COLO668 (cell line): ENCODE measurements around the gene FANCL.
A peak's percentile ranks its signal among the peaks of the same experiment; 100 is the strongest.
"Not testable (repeated sequence)": the region's sequence is repeated elsewhere in the genome, so short reads cannot be mapped to it uniquely, and the experiment has no call there.

ENCODE experiments used
- DNase-seq: peaks from one replicate; lab custom pipeline; 2025; ENCODE audit not compliant: unreplicated experiment; lab: John Stamatoyannopoulos, UW

FANCL gene

DNA sequence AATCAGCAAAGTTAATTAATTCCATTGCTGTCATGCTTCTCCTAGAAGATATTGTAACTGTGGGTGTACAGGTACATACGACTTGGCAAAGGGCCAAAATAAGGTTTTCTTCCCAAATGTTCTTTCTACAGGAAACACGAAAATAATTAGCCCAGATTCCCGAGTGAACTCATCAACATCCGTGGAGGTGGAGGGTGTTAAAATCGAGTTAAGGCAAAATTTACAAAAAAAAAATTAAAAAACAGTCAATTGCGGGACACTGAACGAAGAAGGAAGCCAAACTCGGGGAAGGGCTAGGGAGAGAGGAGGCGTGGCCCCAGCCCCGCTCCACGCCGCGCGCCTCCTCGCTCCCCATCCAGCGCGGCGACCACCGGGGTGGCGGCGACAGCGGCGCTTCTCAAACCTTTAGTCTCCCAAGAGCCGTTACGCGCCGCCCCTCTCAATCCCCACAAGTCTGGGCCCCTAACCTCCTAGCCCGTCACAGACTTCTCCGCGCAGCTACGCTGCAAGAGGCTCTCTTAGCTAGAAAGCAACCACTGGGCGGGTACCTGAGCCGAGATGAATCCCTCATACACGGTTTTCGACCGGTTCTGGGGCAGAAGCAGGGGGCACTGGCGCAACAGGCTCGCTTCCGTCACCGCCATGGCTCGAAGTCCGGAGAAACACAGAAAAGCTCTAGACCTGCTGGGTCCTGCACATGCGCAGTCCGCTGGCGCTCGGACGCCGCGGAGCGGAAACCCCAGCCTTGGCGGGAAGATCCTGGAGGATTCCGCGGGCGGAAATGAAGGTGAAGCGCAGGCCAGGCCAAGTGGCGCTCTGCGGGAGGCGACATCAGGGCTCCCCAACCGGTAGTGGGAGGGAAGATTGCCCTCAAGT is at the start of gene FANCL:
Gene FANCL (minus strand): TSS at position 656 of the 876 bp plus-strand sequence. CDS start 12 bp downstream, at position 644.
- peak; percentile 94 for DNase-seq

DNA sequence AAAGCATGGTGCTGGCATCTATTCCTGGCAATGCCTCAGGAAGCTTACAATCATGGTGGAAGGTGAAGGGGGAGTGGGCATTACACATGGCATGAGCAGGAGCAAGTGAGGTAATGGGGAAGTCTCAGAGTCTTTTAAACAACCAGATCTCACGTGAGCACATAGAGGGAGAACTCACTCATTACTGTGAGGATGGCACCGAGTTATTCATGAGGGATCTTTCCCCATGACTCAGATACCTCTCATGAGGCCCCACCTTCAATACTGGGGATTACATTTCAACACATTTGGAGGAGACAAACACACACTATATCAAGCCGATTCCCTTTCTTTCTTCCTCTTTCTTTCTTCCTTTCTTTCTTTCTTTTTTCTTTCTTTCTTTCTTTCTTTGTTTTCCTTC is 47.9 kb upstream of the FANCL start:
- peak; percentile 20 for DNase-seq

DNA sequence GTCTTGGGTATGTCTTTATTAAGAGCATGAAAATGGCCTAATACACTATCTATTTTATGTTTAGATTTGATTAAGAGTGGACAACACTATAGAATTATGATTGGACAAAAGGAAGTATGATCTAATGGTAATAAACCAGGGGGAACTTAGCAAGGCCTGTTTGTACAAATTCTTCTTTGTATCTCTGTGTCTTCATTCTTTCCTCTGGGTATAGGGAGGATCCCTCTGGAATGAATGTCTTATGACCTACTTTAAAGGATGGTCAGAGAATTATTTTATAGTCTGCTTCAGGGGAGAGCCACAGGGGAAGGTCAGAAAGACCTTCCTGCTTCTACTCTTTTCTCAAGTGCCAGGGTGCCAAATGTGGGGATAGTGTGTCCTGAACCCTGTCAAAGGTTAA is 42.8 kb upstream of the FANCL start:
- no peak for DNase-seq

DNA sequence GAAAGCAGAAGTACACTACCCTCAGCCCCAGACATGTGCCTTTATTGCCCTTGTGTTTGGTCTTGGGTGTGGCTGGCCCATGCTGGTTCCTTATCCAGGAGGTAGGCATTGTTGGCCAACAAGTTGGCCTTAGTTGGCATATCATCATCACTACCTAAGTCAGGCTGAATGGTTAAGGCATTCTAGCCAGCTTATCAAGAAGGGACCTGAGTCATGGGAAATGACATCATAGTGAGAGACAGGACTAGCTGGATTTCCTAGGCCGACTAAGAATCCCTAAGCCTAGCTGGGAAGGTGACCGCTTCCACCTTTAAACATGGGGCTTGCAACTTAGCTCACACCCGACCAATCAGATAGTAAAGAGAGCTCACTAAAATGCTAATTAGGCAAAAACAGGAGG is 34.0 kb upstream of the FANCL start:
- not testable (repeated sequence) for DNase-seq

DNA sequence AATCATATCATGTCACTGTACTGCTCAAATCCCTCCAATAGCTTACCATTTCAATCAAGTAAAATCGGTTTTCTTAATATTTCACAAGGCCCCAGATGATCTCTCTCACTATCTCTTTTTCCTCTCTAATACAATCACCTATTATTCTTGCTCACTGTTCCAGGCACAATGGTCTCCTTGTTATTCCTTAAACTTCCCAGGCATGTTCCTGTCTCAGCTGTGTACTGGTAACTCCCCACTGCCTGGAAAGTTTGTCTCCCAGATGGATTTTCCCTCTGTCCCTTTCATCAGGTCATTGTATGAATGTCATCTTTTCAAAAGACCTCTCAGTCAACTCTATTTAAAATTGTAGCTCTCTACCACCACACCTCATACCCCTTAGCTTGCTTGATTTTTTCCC is 30.7 kb upstream of the FANCL start:
- DNase-seq: no peak

DNA sequence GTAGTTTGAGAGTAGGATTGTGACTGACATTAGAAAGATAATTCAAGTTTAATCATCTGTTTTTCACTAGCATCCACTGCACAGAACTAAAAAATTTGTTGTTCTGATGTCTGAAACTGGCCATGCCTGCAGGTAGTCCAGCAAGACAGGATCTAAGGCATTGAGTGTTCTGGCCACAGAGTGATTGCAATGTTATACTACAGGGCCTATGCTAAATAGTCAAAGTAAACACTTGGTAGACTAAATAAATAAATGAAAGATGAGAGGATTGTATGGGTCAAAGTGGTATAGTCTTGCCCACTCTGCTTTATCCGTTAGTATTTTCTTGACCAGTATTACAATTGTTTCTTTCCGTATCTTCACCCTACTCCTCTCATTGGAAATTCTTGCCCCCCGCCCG is 27.6 kb upstream of the FANCL start:
- DNase-seq: no peak

DNA sequence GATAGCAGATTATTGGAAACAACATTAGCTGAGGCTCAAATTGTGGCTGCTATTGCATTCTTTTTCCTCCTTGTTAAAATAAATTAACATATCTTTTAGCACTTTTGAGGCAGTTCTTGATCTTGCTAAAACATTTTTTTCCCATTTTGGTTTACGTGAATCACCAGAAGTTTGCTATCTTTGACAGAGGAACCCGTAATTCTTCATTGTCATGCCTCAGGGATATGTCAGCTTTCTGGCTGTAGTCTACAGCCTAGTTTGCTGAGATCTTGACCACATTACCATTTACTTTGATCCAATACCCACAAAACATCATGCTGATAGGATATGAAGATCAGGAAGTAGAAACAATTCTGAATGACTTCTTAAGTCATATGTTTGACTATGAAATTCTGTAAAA is 25.1 kb upstream of the FANCL start:
- DNase-seq: no peak

DNA sequence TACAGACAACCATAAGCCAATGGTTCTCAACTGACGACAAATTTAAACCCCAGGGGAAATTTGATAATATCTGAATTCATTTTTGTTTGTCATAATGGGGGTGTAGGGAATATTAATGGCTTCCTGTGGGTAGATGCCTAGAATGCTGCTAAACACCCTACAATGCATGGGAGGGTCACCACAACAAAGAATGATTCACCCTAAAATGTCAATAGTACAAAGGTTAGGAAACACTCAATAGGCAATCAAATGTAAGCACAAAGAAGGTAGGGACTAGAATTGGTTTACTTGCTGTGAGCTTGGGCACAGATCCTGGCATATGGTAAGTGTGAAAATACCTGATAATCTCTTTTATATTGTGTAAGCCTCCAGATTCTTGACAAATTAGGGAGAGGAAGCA is 20.1 kb upstream of the FANCL start:
- DNase-seq: no peak

DNA sequence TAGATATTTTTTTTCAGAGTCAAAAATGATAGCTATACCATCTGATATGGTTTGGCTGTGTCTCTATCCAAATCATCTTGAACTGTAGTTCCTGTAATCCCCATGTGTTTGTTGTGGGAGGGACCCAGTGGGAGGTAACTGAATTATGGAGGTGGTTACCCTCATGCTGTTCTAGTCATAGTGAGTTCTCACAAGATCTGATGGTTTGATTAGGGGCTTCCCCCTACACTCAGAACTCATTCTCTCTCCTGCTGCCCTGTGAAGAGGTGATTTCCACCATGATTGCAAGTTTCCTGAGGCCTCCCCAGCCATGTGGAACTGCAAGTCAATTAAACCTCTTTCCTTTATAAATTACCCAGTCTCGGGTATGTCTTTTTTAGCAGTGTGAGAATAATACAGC is 17.3 kb upstream of the FANCL start:
- not testable (repeated sequence) for DNase-seq

DNA sequence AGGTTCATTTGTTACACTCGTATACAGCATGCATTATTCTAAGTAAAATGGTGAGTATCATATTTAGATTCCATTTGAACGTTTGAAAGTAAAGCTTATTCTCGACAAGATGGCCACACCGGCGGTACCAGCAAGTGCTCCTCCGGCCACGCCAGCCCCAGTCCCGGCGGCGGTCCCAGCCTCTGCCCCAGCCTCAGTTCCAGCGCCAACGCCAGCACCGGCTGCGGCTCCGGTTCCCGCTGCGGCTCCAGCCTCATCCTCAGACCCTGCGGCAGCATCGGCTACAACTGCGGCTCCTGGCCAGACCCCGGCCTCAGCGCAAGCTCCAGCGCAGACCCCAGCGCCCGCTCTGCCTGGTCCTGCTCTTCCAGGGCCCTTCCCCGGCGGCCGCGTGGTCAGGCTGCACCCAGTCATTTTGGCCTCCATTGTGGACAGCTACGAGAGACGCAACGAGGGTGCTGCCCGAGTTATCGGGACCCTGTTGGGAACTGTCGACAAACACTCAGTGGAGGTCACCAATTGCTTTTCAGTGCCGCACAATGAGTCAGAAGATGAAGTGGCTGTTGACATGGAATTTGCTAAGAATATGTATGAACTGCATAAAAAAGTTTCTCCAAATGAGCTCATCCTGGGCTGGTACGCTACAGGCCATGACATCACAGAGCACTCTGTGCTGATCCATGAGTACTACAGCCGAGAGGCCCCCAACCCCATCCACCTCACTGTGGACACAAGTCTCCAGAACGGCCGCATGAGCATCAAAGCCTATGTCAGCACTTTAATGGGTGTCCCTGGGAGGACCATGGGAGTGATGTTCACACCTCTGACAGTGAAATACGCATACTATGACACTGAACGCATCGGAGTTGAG is 10.4 kb upstream of the FANCL start:
- not testable (repeated sequence) for DNase-seq

DNA sequence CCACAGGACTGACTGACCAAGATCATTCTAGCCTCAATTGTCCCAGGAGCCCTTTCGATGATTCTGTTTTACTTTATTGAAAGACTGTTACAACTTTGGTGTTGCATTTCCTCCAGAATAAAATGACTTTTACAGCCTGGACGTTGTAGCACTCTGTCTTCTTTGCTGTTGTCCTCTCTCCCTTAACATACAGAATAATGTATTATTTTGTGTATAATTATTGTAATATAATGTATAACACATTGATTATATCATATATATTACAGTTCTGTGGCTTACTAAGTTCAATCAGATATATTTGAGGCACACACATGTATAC is 380 bp upstream of the FANCL start:
- no peak for DNase-seq

DNA sequence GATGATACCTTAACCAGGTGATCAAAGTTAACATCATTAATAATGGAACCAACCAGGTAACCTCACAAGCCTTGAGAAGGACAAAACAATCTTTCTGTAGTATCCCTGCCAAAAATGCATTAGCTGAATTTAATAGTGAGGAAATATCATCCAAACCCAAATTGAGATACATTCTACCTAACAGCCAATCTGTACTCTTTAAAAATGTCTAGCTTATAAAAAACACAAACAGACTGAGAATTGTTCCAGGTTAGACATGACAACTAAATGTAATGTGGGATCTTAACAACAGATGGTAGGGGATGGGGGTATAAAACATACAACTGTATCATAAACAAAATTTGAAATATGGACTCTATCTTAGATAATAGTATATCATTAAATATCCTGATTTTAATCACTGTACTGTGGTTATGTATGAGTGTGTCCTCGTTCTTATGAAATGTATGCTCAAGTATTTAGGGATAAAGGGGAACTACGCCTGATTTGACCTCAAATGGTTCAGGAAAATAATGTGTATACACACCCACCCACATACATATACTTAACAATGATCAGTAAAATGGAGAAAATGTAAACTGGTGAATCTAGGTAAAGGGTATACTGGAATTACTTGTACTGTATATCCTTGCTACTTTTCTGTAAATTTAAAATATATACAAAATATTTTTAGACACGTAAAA is 1.7 kb downstream of the FANCL start:
- no peak for DNase-seq

DNA sequence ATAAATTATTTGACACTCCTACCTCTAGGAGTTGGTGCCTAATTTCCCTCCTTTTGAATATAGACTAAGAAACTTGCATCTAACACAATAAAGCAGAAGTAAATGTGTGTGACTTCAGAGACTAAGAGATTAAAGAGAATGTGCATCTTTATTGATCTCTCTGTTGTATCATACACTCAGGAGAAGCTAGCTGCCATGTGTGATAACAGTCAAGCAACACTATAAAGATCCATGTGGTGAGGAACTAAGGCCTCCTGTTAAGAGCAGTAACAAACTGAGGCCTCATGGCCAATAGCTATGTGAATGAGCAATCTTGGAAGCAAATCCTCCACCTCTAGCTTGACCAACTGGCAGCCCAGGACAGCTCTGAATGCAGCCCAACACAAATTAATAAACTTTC is 3.4 kb downstream of the FANCL start:
- no peak for DNase-seq

DNA sequence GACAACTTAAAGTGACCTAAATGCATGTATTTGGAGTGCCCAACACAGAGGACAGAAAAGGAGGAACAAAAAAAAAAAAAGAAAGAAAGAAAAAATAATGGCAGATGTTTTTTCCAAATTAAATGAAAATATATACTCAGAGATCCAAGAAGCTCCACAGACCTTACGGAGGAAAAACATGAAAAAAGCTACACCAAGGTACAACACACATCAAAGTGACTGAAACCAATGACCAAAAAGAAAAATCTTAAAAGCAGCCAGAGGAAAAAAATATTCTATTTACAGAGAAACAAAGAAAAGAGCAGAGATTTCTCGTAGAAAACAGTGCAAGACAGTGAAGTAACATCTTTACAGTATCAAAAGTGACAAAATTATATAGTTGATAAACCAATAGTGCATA is 5.1 kb downstream of the FANCL start:
- no peak for DNase-seq

DNA sequence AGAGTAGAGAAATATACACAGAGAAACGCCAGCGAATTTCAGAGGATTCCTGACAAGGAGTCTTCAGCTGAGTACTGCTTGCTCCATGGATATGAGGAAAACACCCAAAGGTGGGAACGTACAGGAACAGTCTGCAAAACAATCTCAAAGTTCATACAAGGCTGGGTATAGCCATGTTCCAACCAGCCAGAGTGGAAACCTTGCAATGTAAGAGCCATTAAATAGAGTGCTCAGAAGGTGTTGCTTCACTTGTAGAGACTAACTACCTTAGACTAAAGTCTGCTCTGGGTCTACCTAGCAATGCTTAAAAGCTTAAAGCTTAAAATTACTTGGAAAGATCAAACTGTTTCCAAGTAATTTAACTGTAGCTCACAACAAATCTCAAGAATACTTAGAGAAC is 6.0 kb downstream of the FANCL start:
- no peak for DNase-seq

DNA sequence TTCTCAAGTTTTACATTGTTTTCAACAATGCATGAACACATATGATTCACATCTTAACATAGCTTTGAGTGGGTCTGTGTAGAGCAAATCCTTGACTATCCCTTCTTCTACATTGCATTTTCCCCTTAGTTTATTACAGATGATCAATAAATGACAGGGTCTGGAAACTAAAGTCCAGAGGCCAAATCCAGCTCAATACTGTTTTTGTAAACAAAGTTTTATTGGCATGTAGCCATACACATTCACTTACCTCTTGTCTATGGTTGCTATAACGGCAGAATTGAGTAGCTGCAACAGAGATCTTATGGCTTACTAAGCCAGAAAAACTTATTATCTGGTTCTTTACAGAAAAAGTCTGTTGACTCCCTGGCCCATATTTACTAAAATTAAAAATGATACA is 12.8 kb downstream of the FANCL start:
- DNase-seq: no peak

DNA sequence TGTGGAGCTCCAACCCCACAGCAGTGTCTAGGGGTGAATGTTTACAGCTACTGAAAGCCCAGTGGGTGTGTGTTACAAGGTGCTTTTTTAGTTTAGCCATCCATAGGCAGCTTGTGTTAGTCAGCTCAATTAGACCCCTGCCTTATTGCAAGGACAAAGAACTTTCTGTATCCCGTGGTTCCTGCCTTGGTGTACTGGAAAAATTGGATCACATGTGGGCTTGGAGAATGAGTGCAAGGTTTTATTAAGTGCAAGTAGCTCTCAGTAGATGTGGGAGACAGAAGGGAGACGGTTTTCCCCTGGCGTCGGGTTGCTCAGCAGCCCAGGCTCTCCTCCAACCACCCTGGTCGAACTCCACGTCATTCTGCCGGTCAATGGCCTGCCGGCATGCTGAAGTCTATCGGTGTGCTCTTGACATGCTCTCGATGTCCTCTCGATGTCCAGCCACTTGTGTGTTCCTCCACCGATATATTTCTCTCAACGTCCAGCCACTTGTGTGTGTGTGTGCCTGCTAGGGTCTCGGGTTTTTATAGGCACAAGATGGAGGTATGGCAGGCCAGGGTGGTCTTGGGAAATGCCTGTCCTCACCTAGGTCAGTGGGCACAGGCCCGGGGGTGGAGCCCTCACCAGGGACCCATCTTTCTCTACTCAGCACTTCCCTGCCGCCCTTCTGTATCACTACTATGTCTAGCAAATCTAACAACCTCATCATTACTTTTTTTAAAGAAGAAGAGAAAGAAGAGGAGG is 13.8 kb downstream of the FANCL start:
- no peak for DNase-seq

DNA sequence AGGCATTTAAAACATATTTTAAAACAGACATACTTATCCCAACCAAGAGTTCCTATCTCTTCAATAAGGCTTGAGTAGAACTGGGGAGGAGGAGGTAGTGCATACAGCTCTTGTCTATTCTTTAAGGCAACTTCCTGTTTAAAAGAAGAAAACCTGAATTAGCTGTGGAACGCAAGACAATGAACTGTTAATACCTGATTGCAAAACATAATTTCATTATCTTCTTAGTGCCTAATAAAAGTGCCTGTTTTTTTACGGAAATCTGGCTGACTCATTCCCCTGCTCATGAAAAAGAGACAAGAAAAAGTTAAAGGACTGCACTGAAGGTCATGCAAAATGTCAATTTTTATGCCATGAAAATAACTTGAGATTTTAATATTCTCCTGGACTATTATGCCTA is 19.2 kb downstream of the FANCL start:
- no peak for DNase-seq

DNA sequence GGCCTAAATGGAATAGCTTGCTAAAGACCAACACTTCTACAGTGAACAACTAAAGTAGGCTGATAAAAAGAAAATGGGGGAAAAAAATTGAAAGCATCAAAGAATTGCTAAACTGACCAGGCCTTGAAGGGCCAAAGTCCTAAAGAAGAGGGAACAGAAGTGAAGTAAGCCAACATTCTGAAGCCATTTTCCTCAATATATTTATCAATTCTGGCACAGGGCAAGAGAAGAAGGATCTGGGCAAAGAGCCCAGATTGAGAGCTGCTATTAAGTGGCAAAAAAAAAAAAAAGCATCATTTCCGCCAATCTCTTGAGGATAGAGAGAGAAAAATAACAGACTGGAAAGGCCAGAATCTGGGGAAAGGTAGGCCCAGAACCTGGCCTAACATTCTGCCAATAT is 25.7 kb downstream of the FANCL start:
- DNase-seq: no peak

DNA sequence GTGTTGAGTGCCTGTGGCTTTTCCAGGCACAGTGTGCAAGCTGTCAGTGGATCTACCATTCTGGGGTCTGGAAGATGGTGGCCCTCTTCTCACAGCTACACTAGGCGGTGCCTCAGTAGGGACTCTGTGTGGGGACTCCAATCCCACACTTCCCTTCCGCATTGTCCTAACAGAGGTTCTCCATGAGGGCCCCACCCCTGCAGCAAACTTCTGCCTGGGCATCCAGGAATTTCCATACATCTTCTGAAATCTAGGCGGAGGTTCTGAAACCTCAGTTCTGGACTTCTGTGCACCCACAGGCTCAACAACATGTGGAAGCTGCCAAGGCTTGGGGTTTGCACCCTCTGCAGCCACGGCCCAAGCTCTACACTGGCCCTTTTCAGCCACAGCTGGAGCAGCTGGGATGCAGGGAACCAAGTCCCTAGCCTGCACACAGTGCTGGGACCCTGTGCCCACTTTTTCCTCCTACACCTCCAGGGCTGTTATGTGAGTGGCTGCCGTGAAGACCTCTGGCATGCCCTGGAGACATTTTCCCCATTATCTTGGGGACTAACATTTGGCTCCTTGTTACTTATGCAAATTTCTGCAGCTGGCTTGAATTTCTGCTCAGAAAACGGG is 30.1 kb downstream of the FANCL start:
- not testable (repeated sequence) for DNase-seq

DNA sequence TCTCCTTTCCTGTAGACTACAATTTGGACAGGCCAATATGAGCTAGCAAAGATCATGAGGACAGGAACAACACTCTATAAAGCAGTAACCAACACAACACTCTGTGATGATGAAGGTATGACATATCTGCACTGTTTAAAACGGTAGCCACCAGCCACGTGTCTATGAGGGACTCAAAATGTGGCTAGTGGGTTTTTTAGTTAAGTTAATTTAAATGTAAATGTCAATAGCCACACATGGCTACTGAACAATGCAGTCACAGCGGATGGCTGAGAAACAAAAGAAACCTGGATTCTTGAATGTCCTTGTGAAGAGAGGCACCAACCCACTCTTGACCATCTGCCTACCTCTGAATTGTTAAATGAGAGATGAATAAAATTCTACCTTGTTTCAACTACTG is 33.9 kb downstream of the FANCL start:
- no peak for DNase-seq
